ENCODE measurements around the gene YPEL2. TPM values are rescaled to one million over a fixed set of nuclear protein-coding genes. Genes with fewer than 3 reads are reported as not detected.

Gene YPEL2
- polyA plus RNA-seq, 1 donor (not counting 4 experiments of a cell fraction or from before 2014, with no cell fraction given) = 4.6 TPM

- dilution Hi-C loops (cut with MboI; ENCODE audit: extremely low pct_ligation_motif_present, low sequenced_read_pairs) = no loop called here
- H3K4me1 ChIP-seq (ENCODE audit: control insufficient read depth, extremely low read depth, insufficient read depth, low read length) = peaks cover 13% of the 10 kb centered on the region
- no peak for DNase-seq (ENCODE audit: low read depth, low spot score)
- peaks cover 0 to 2% of the 10 kb centered on the region in 2 experiments for H3K36me3 ChIP-seq (ENCODE audit: control insufficient read depth in 2 of 2, extremely low read depth in 1 of 2, insufficient read depth in 2 of 2, low read length in 2 of 2)
- H3K9me3 ChIP-seq (ENCODE audit: control insufficient read depth, low read depth, low read length) = no peaks in the 10 kb centered on the region
- no peak overlapping the region for H3K4me2 ChIP-seq (ENCODE audit: control insufficient read depth, extremely low read depth, insufficient read depth, low read depth, low read length)
- no peaks in the 10 kb centered on the region for H4K20me1 ChIP-seq (ENCODE audit: control insufficient read depth, extremely low read depth, insufficient read depth, low read length)
- H3K27ac ChIP-seq (ENCODE audit: control insufficient read depth, insufficient read depth, low read length) = no peak overlapping the region
- TF ChIP-seq CTCF (optimal IDR thresholded peaks at IDR 0.05 in 1 of 3, IDR thresholded peaks at IDR 0.05 in 1 of 3, conservative IDR thresholded peaks at IDR 0.05 in 1 of 3; ENCODE audit: extremely low read depth in 1 of 3, insufficient read depth in 2 of 3, low read length in 3 of 3) (no peak), EZH2 (IDR thresholded peaks at IDR 0.05; ENCODE audit: low read length) (no peak)
- H3K9me1 ChIP-seq (ENCODE audit: control insufficient read depth, extremely low read depth, insufficient read depth, low read length) = no peaks in the 10 kb centered on the region
- no peak overlapping the region for H3K4me3 ChIP-seq (ENCODE audit: control insufficient read depth in 2 of 3, extremely low read depth in 1 of 3, insufficient read depth in 2 of 3, low read depth in 1 of 3, low read length in 3 of 3)
- FAIRE-seq = no peak
- no peak overlapping the region for H3K9ac ChIP-seq (ENCODE audit: control insufficient read depth, extremely low read depth, insufficient read depth, low read length)
- H3K27me3 ChIP-seq (ENCODE audit: control insufficient read depth, extremely low read depth, insufficient read depth, low read length) = no peaks in the 10 kb centered on the region
- H3K79me2 ChIP-seq (ENCODE audit: control insufficient read depth, insufficient read depth, low read length) = no peaks in the 10 kb centered on the region
- no peak overlapping the region for H2AFZ ChIP-seq (ENCODE audit: control insufficient read depth, low read length)
Measured at GRCh38 chr17:59357929-59358328, 26.5 kb downstream of the YPEL2 start.

- Histone ChIP-seq H3K9me1 (ENCODE audit: control insufficient read depth, extremely low read depth, insufficient read depth, low read length) (no peaks in the 10 kb centered on the region), H3K9ac (ENCODE audit: control insufficient read depth, extremely low read depth, insufficient read depth, low read length) (no peak overlapping the region), H3K4me3 (ENCODE audit: control insufficient read depth in 2 of 3, extremely low read depth in 1 of 3, insufficient read depth in 2 of 3, low read depth in 1 of 3, low read length in 3 of 3) (no peak overlapping the region), H3K79me2 (ENCODE audit: control insufficient read depth, insufficient read depth, low read length) (no peaks in the 10 kb centered on the region), H3K27me3 (ENCODE audit: control insufficient read depth, extremely low read depth, insufficient read depth, low read length) (no peaks in the 10 kb centered on the region), H3K4me1 (ENCODE audit: control insufficient read depth, extremely low read depth, insufficient read depth, low read length) (peaks cover 13% of the 10 kb centered on the region), H3K9me3 (ENCODE audit: control insufficient read depth, low read depth, low read length) (no peaks in the 10 kb centered on the region), H3K27ac (ENCODE audit: control insufficient read depth, insufficient read depth, low read length) (no peak overlapping the region), H2AFZ (ENCODE audit: control insufficient read depth, low read length) (no peak overlapping the region), H3K36me3 (ENCODE audit: control insufficient read depth in 2 of 2, extremely low read depth in 1 of 2, insufficient read depth in 2 of 2, low read length in 2 of 2) (no peaks in the 10 kb centered on the region), H4K20me1 (ENCODE audit: control insufficient read depth, extremely low read depth, insufficient read depth, low read length) (no peaks in the 10 kb centered on the region), H3K4me2 (ENCODE audit: control insufficient read depth, extremely low read depth, insufficient read depth, low read depth, low read length) (no peak overlapping the region)
- dilution Hi-C loops (cut with MboI; ENCODE audit: extremely low pct_ligation_motif_present, low sequenced_read_pairs) = no loop called here
- TF ChIP-seq CTCF (optimal IDR thresholded peaks at IDR 0.05 in 1 of 3, IDR thresholded peaks at IDR 0.05 in 1 of 3, conservative IDR thresholded peaks at IDR 0.05 in 1 of 3; ENCODE audit: extremely low read depth in 1 of 3, insufficient read depth in 2 of 3, low read length in 3 of 3) = no peak
- no peak for TF ChIP-seq EZH2 (IDR thresholded peaks at IDR 0.05; ENCODE audit: low read length)
- FAIRE-seq (no peak), DNase-seq (ENCODE audit: low read depth, low spot score) (no peak)
Measured at GRCh38 chr17:59361386-59361785, 29.9 kb downstream of the YPEL2 start.

All from keratinocyte (primary cell).